ENCODE results near the gene ADGRV1.

- TF ChIP-seq POLR2AphosphoS5 (IDR thresholded peaks at IDR 0.05; ENCODE audit: borderline replicate concordance, low read depth, low read length) (no peak), EZH2 (IDR thresholded peaks at IDR 0.05) (no peak), FOXP2 (optimal IDR thresholded peaks at IDR 0.05; ENCODE audit: control extremely low read depth, extremely low read length, insufficient read depth) (no peak)
Measured at GRCh38 chr5:90917928-90918668, 359.5 kb downstream of the ADGRV1 start.

Measured in SK-N-MC (cell line).